Measurements from ENCODE around the gene SLC39A8.

SLC39A8 gene

GRCh38 chr4:102219129-102219528 lies 126.2 kb downstream of the SLC39A8 start:
- no peak for TF ChIP-seq CTCF (conservative IDR thresholded peaks at IDR 0.05; ENCODE audit: low read depth, low read length)

DNA sequence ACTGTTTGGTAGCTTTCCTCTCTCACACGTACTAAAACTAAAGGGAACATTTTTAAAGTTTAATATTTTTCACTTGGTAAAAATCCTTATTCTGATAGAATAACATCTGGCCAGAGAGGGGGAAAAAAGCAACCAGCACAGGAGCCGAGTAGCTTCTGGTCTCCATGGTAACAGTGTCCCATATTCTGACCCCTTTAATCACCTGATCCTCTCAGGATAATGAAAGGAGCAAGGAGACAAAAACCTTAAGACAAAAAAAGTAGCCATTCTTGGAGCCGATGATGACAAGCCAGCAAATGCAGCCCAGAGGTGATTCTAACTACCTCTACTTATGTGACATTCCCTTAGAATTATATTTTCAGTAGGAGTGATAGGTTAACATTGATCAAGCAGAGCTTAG lies 126.6 kb downstream of the SLC39A8 start:
- DNase-seq (ENCODE audit: low read depth) = no peak
- no peak for TF ChIP-seq CTCF (conservative IDR thresholded peaks at IDR 0.05; ENCODE audit: low read depth, low read length)
- no peak overlapping the region for H3K4me3 ChIP-seq (ENCODE audit: low read depth, low read length)

More at GRCh38 chr4:102219129-102219528, 126.2 kb downstream of the SLC39A8 start:
- no peak overlapping the region for H3K4me3 ChIP-seq (ENCODE audit: low read depth, low read length)
- DNase-seq (ENCODE audit: low read depth) = no peak

DNA sequence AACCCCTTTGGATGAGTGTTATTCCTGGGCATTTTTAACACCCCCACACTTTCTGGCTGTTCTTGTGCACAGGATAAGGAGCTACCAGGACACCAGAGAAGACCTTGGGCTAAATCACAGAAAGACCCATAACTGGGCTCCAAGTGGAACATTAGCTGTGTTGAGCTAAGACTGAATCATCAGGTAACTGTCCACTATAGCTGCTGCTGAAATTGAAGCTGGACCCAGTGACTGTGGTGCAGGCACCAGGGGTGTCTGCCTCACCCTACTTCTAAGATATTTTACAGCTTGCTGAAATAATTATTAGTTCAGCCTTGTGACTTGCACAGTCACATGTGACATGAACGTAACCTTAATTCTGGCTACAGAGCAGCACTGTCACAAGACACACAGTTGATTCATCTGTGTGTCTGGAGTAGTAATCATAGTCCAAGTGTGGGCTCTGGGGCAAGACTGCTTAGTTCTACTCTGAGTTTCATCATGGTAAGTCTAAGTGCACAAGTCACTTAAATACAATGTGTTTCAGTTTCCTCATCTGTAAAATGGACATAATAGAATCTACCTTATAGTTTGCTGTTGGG lies 127.4 kb downstream of the SLC39A8 start:
- DNase-seq (ENCODE audit: low read depth) = peak; percentile 2
- H3K4me3 ChIP-seq (ENCODE audit: low read depth, low read length) = no peak overlapping the region
- no peak for TF ChIP-seq CTCF (conservative IDR thresholded peaks at IDR 0.05; ENCODE audit: low read depth, low read length)

GRCh38 chr4:102217345-102217744 lies 127.9 kb downstream of the SLC39A8 start:
- no peak for TF ChIP-seq CTCF (conservative IDR thresholded peaks at IDR 0.05; ENCODE audit: low read depth, low read length)
- peak; percentile 7 for DNase-seq (ENCODE audit: low read depth)
- H3K4me3 ChIP-seq (ENCODE audit: low read depth, low read length) = no peak overlapping the region

DNA sequence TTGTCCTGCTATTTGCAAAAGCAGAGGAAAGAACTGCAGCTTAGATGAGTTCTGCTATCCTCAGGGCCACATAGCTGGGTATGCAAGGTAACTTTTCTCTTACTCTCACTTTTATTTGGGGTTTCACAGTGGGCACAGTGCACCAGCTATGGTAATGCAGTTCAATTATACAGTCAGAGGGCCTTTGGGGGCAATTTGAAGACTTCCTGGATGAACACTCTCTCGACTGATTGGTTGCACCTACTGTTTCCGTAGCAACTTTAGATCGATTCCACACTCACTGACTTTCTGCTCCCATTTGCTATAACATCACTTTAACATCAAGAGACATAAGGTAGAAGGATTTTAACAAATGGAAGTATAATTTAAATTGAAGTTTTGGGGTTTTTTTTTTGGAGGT lies 128.6 kb downstream of the SLC39A8 start:
- no peak for TF ChIP-seq CTCF (conservative IDR thresholded peaks at IDR 0.05; ENCODE audit: low read depth, low read length)
- no peak overlapping the region for H3K4me3 ChIP-seq (ENCODE audit: low read depth, low read length)
- no peak for DNase-seq (ENCODE audit: low read depth)

- no peak for DNase-seq (ENCODE audit: low read depth)
- no peak overlapping the region for H3K4me3 ChIP-seq (ENCODE audit: low read depth, low read length)
- TF ChIP-seq CTCF (conservative IDR thresholded peaks at IDR 0.05; ENCODE audit: low read depth, low read length) = no peak
Measured at GRCh38 chr4:102213031-102213430, 132.3 kb downstream of the SLC39A8 start.

All from choroid plexus epithelial cell (primary cell).